Activated T-helper 1 cell treated with anti-CD3 and anti-CD28 coated beads, Interleukin-12 subunit alpha, Interleukin-12 subunit beta, Interleukin-2, Interleukin-4 antibody, amounts not matched to agents 30 ng/mL and 10 ng/mL and 1 ng/mL, durations not matched to agents 14 hours and 24 hours and 36 hours (primary cell): ENCODE measurements around the gene SPATA12. TPM values are rescaled to one million over a fixed set of nuclear protein-coding genes. Genes with fewer than 3 reads are reported as not detected.

ENCODE experiments used
- DNase-seq: peaks from one replicate; pipeline ENCODE4 v3.0.0; 2021; ENCODE audit warnings: low spot score
- H3K27ac Mint-ChIP-seq: one replicate; pipeline ENCODE4 v1.8.0; 2021; ENCODE audit warnings: mild to moderate bottlenecking, mixed read lengths
- H3K27me3 Mint-ChIP-seq: one replicate; pipeline ENCODE4 v1.8.0; 2022; ENCODE audit warnings: mild to moderate bottlenecking, moderate library complexity, mixed read lengths; ENCODE audit not compliant: insufficient read depth
- H3K36me3 Mint-ChIP-seq: one replicate; pipeline ENCODE4 v1.8.0; 2021; ENCODE audit warnings: low read depth, mixed read lengths
- H3K4me1 Mint-ChIP-seq: one replicate; pipeline ENCODE4 v1.8.0; 2021; ENCODE audit warnings: low read depth, mixed read lengths
- H3K4me3 Mint-ChIP-seq: one replicate; pipeline ENCODE4 v1.8.0; 2021; ENCODE audit warnings: mild to moderate bottlenecking, moderate library complexity, mixed read lengths
- H3K9me3 Mint-ChIP-seq: one replicate; pipeline ENCODE4 v1.8.0; 2021; ENCODE audit warnings: mixed read lengths
- intact Hi-C: fragments of 100-400 bp; cut with micrococcal nuclease; formaldehyde crosslinking; loops from one replicate; pipeline ENCODE4 v1.15.1; 2024
- total RNA-seq: library from RNA; stranded (reverse); gene quantifications from 2 replicates; pipeline ENCODE4 v1.2.3, GENCODE V29; 2022

Gene SPATA12, protein sequence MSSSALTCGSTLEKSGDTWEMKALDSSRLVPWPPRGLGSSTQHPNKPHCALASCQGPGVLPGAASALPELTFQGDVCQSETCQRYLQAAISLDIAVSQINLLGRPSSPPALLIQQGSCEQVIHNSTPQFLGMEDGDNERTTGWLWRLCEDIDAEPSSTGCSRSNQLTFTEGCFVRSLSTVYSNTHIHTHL
- not detected in 2 replicates for total RNA-seq

DNA sequence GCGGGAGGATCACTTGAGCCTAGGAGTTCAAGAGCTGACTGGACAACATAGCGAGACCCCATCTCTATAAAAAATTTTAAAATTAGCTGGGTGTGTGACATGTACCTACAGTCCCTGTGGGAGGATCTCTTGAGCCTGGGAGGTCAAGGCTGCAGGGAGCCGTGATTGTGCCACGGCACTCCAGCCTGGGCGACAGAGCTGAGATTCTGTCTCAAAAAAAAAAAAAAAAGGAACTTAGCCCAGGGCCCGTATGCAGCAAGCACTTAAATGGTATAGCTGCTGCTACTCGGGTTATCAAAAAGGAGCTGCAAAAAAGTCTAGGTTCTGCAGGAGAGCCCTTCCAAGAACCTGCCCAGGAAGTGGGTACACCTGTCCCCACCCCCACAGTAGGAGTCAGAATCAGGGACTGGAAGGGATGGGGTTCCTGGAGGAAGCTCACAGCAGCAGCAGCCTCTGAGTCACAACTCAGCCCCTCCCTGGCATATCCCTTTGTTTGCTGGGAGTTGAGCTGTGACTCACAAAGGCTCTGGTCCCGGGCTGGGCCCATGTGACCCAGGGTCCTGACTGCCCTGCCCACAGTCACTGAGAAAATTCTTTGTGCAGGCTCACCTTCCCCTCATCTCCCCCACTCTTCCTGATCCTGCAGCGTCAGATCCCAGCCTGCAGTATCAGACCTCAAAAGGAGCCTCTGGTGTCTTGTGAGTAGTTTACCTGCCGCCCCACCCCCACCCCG, at the start of gene SPATA12:
TSS of gene SPATA12 (plus strand) at position 576 of the 733 bp plus-strand sequence. CDS start 13,031 bp downstream, outside the sequence.
- no peaks in the 10 kb centered on the region for H3K4me1 Mint-ChIP-seq
- DNase-seq, result no peak
- no peak within 1 kb of the TSS for H3K4me3 Mint-ChIP-seq
- no peak within 1 kb of the TSS for H3K27ac Mint-ChIP-seq
- H3K27me3 Mint-ChIP-seq, result peaks cover 2% of the 10 kb centered on the region
- H3K9me3 Mint-ChIP-seq, result no peaks in the 10 kb centered on the region
- no peaks in the 10 kb centered on the region for H3K36me3 Mint-ChIP-seq
- intact Hi-C loops, result no loop called here

DNA sequence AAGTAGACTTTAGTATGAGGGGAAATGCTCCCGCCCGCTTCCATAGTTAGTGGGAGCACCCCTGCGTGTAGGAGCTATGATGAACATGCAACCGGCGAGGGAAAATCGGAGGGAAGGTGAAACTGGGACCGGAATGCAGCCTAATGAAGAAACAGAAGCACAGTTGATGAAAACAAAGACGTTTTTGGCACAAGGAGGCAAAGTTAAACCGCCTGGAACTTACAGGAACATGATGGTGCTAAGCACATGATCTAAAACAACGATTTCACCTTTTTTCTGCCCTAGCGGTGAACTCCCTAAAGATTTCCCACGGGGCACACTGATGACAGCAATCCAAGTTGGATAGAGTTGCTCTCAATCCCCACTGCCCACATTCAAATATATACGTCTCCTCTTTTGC, 49.4 kb upstream of the SPATA12 start:
- intact Hi-C loops, result no loop called here
- Mint-ChIP-seq H3K4me3 (no peak overlapping the region), H3K9me3 (no peaks in the 10 kb centered on the region), H3K27ac (no peak overlapping the region), H3K27me3 (peaks cover 2% of the 10 kb centered on the region), H3K36me3 (no peaks in the 10 kb centered on the region), H3K4me1 (peaks cover 8% of the 10 kb centered on the region)
- DNase-seq, result no peak

DNA sequence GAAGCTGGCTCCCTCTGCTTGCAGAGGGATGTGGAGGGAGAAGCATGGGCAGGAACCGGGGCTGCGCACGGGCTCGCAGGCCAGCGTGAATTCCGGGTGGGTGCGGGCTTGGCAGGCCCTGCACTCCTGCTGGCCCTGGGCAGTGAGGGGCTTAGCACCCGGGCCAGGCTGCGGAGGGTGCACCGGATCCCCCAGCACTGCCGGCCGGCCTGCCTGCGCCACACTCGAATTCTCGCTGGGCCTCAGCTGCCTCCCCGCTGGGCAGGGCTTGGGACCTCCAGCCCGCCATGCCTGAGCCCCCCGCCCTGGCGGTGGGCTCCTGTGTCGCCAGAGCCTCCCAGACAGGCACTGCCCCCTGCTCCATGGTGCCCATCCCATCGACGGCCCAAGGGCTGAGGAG, 47.6 kb upstream of the SPATA12 start:
- H3K36me3 Mint-ChIP-seq, result no peaks in the 10 kb centered on the region
- no peaks in the 10 kb centered on the region for H3K27me3 Mint-ChIP-seq
- intact Hi-C loops, result no loop called here
- H3K4me1 Mint-ChIP-seq, result peaks cover 1% of the 10 kb centered on the region
- DNase-seq, result no peak
- no peaks in the 10 kb centered on the region for H3K9me3 Mint-ChIP-seq
- no peak overlapping the region for H3K27ac Mint-ChIP-seq
- H3K4me3 Mint-ChIP-seq, result no peak overlapping the region

DNA sequence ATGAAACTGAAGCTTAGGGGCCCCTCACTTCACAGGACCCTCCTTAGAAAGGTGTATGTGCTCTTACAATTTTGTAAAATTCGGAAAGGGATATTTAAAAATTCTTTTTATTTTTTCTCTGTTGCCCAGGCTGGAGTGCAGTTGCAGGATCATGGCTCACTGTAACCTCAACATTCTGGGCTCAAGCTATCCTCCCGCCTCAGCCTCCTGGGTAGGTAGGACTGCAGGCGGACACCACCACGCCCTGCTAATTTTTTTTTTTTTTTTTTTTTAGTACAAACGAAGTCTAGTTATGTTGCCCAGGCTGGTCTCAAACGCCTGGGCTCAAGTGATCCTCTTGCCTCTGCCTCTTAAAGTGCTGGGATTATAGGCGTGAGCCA, 45.1 kb upstream of the SPATA12 start:
- no peak overlapping the region for H3K4me3 Mint-ChIP-seq
- DNase-seq, result no peak
- H3K9me3 Mint-ChIP-seq, result no peaks in the 10 kb centered on the region
- intact Hi-C loops, result no loop called here
- H3K27ac Mint-ChIP-seq, result no peak overlapping the region
- no peaks in the 10 kb centered on the region for H3K27me3 Mint-ChIP-seq
- no peaks in the 10 kb centered on the region for H3K4me1 Mint-ChIP-seq
- no peaks in the 10 kb centered on the region for H3K36me3 Mint-ChIP-seq

DNA sequence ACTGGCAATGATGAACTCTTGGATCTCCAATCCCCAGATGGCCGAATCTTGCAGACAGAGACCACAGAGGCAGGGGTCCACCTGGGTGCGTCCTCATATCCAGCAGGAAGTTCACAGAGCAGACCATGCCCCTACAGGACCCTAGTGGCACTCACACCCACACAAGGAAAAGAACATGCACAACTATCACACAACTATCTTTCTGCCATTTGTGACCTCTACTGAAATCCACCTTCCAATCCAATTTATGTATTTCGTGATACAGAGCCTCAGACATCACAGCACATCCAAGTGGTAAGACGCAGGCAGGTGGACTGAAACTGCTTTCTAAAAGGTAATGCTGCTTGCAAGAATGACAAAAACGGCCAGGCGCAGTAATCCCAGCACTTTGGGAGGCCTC, 44.6 kb upstream of the SPATA12 start:
- Mint-ChIP-seq H3K4me1 (no peaks in the 10 kb centered on the region), H3K27me3 (no peaks in the 10 kb centered on the region), H3K36me3 (no peaks in the 10 kb centered on the region), H3K9me3 (no peaks in the 10 kb centered on the region), H3K4me3 (no peak overlapping the region), H3K27ac (no peak overlapping the region)
- intact Hi-C loops, result no loop called here
- DNase-seq, result no peak

DNA sequence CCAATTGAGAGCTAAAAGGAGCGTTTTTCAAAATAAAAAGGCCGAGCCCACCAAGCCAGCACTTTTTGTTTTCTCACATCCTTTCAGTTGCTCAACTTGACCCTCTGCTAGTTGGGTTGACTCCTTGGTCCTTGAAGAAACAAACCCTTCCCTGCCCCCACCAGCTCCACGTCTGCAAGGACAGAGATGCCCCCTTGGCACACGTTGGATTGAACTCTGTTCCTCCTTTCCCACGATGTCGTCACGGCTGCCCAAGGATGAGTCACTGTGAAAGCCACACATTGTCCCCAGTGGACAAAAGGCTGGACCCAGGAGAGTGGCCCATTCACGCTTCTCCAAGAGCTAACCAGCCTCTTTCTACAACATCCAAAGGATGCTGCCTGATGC, 43.0 kb upstream of the SPATA12 start:
- no peak for DNase-seq
- Mint-ChIP-seq H3K4me3 (no peak overlapping the region), H3K4me1 (no peaks in the 10 kb centered on the region), H3K27me3 (no peaks in the 10 kb centered on the region), H3K36me3 (no peaks in the 10 kb centered on the region), H3K27ac (no peak overlapping the region), H3K9me3 (no peaks in the 10 kb centered on the region)
- intact Hi-C loops, result no loop called here

DNA sequence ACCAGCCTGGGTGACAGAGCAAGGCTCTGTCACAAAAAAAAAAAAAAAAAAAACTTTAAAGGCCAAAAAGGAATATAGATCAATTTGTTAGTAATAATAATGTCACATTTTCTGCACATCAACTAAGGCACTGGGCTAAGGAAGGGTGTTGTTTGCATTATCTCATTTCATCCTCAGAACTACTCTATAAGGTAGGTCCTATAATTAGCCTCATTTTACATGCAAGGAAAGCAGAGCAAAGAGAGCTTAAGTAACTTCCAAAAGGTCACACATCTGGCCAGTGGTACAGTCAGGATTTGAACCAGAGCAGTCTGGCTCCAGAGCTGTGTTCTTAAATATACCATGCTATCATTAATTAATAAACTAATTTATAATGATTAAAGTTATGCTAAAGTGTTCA, 42.2 kb upstream of the SPATA12 start:
- no peak overlapping the region for H3K27ac Mint-ChIP-seq
- no peaks in the 10 kb centered on the region for H3K27me3 Mint-ChIP-seq
- no peak for DNase-seq
- intact Hi-C loops, result no loop called here
- H3K9me3 Mint-ChIP-seq, result no peaks in the 10 kb centered on the region
- H3K36me3 Mint-ChIP-seq, result no peaks in the 10 kb centered on the region
- no peak overlapping the region for H3K4me3 Mint-ChIP-seq
- H3K4me1 Mint-ChIP-seq, result no peaks in the 10 kb centered on the region

DNA sequence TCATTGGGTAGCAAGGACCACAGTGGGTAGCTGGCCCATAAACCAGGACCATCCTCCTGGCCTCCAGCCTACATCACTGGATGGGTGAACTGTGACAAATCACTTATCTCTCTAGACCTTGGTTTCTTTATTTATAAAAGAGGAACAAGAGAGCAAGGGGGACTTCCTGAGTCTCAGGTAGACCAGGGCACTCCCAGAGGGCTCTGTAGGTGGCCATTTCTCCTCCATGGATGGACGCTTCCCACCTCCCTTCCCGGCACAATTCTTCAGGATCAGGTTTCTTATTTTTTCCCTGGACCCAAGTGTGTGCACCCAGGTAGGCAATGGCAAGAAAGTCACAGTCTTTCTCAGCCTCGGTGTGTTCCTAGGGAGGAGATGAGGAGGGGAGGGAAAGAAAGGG, 41.4 kb upstream of the SPATA12 start:
- Mint-ChIP-seq H3K27ac (no peak overlapping the region), H3K9me3 (no peaks in the 10 kb centered on the region), H3K4me1 (no peaks in the 10 kb centered on the region), H3K27me3 (peaks cover 3% of the 10 kb centered on the region), H3K4me3 (no peak overlapping the region), H3K36me3 (no peaks in the 10 kb centered on the region)
- intact Hi-C loops, result no loop called here
- no peak for DNase-seq

DNA sequence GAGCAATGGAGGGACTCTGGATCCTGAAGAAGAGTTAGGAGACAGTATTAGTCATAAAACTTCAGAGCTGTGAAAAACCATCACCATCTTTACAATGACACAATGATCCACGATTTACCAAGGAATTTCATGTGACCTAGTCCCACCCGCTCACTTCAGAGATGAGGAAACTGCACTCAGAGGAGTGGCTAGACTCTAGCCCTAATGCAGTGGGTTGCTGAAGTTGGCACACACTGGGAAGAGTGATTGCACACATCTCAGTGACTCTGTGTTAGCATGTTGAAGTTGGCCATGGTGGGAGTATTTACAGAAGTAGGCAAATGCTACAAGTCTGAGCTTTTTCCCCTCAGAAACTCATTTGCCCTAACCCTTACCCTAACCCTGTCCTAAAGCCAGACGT, 35.2 kb upstream of the SPATA12 start:
- H3K4me3 Mint-ChIP-seq, result no peak overlapping the region
- no peaks in the 10 kb centered on the region for H3K36me3 Mint-ChIP-seq
- no peak for DNase-seq
- H3K9me3 Mint-ChIP-seq, result no peaks in the 10 kb centered on the region
- peaks cover 7% of the 10 kb centered on the region for H3K27me3 Mint-ChIP-seq
- intact Hi-C loops, result no loop called here
- H3K4me1 Mint-ChIP-seq, result no peaks in the 10 kb centered on the region
- H3K27ac Mint-ChIP-seq, result no peak overlapping the region

DNA sequence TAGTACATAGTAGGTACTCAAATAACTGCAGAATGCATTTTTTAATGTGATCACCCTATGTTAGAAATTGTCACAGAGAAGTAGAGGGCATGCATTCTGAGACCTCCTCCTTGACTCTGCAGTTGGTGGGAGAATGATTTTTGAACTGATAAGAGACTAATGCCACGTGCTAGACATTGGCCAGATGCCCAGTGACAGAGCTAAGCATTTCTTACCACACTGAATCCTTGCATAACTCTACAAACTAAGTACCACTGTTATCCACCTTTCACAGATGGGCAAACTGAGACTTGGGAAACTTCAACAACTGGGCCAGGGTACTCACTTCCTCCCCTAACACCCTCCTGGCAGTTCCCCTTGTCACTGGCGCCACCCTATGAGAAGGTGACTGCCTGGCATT, 33.5 kb upstream of the SPATA12 start:
- no peak overlapping the region for H3K4me3 Mint-ChIP-seq
- DNase-seq, result no peak
- no peaks in the 10 kb centered on the region for H3K36me3 Mint-ChIP-seq
- H3K4me1 Mint-ChIP-seq, result no peaks in the 10 kb centered on the region
- no peak overlapping the region for H3K27ac Mint-ChIP-seq
- intact Hi-C loops, result no loop called here
- H3K27me3 Mint-ChIP-seq, result peaks cover 12% of the 10 kb centered on the region
- no peaks in the 10 kb centered on the region for H3K9me3 Mint-ChIP-seq

DNA sequence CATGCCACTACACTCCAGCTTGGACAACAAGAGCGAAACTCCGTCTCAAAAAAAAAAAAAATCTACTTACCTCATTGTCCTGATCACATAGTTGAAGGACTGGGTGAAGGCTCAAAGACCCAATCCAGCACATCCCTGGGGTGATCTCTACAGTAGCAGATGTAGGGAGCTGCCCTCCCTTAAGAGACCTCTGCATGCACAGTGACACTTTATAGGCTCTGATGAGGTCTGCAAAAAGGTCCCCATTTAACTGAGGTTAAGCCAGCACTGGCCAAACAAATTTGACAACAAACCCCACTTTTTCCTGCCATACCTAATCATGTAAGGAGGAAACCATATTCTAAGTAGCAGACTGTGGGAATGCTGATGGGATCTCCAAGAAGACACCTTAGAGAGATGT, 31.1 kb upstream of the SPATA12 start:
- no peak for DNase-seq
- Mint-ChIP-seq H3K9me3 (no peaks in the 10 kb centered on the region), H3K27ac (no peak overlapping the region), H3K4me3 (no peak overlapping the region), H3K4me1 (no peaks in the 10 kb centered on the region), H3K27me3 (peaks cover 12% of the 10 kb centered on the region), H3K36me3 (no peaks in the 10 kb centered on the region)
- intact Hi-C loops, result no loop called here

DNA sequence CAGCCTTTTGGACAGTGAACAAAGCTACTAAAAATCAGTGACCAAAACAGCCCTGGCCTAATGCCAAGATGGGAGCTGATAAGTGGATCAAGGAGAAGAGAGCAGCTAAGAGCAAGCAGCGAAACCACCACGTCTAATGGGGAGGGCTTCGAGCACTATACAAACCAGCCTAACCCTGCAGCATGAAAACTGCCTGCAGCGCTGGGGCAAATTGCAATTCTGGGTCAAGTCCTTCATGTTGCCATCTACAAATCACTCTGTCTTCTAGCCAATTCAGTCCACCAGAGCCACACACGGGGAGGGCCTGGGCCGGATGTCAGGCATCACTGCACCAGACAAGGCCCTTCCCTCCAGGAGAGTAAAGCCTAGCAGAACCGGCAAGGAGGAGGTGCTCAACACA, 30.5 kb upstream of the SPATA12 start:
- no peak overlapping the region for H3K4me3 Mint-ChIP-seq
- intact Hi-C loops, result no loop called here
- peaks cover 12% of the 10 kb centered on the region for H3K27me3 Mint-ChIP-seq
- no peak for DNase-seq
- no peaks in the 10 kb centered on the region for H3K4me1 Mint-ChIP-seq
- H3K9me3 Mint-ChIP-seq, result no peaks in the 10 kb centered on the region
- no peak overlapping the region for H3K27ac Mint-ChIP-seq
- no peaks in the 10 kb centered on the region for H3K36me3 Mint-ChIP-seq

DNA sequence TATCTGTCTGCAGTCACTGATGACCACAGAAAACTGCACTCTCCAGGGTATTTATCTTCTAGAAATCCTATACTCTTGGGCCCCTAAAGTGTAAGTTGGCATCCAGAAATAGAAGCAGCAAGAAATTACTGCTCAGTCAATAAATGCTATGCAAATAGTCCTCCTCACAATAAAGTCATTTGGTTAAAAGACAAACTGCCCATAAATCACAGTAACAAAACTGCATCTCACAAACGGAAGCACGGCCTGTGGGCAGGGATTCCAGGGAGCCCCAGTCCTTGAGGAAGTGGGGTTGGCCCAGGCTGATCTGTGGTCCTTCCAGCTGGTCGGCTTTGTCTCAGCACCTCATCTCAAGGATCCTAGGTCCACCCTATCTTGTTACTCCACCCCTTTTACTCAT, 29.7 kb upstream of the SPATA12 start:
- H3K4me1 Mint-ChIP-seq, result no peaks in the 10 kb centered on the region
- H3K36me3 Mint-ChIP-seq, result no peaks in the 10 kb centered on the region
- H3K9me3 Mint-ChIP-seq, result no peaks in the 10 kb centered on the region
- H3K27ac Mint-ChIP-seq, result no peak overlapping the region
- no peak overlapping the region for H3K4me3 Mint-ChIP-seq
- H3K27me3 Mint-ChIP-seq, result peaks cover 12% of the 10 kb centered on the region
- no peak for DNase-seq
- intact Hi-C loops, result no loop called here
